Parathyroid adenoma (tissue), 2 donors: ENCODE results near the gene SOS1.
"Not testable (repeated sequence)": the region's sequence is repeated elsewhere in the genome, so short reads cannot be mapped to it uniquely, and the experiment has no call there.

Experiments used
- H2AFZ ChIP-seq: fragments of 300-600 bp; sonication (generic); one replicate; pipeline ENCODE4 v1.7.0; 2017; ENCODE audit warnings: antibody characterized with exemption, mild to moderate bottlenecking
- H3K27ac ChIP-seq: fragments of 300-600 bp; sonication (generic); one replicate; pipeline ENCODE4 v1.7.0; 2017
- H3K27me3 ChIP-seq: fragments of 300-600 bp; sonication (generic); one replicate; pipeline ENCODE4 v1.7.0; 2017; ENCODE audit warnings: low read length; ENCODE audit not compliant: control insufficient read depth, insufficient read depth
- H3K36me3 ChIP-seq: fragments of 300-600 bp; sonication (generic); one replicate; pipeline ENCODE4 v1.7.0; 2017; ENCODE audit warnings: low read length; ENCODE audit not compliant: control insufficient read depth, insufficient read depth
- H3K4me1 ChIP-seq: fragments of 300-600 bp; sonication (generic); one replicate; pipeline ENCODE4 v1.7.0; 2017; ENCODE audit warnings: control low read depth
- H3K4me2 ChIP-seq: fragments of 300-600 bp; sonication (generic); one replicate; pipeline ENCODE4 v1.7.0; 2017; ENCODE audit warnings: low read length
- H3K4me3 ChIP-seq: fragments of 300-600 bp; sonication (generic); one replicate; pipeline ENCODE4 v1.7.0; 2017; ENCODE audit warnings: low read depth, low read length
- H3K79me2 ChIP-seq: fragments of 300-600 bp; sonication (generic); one replicate; pipeline ENCODE4 v1.7.0; 2017; ENCODE audit warnings: control low read depth
- H3K9ac ChIP-seq: fragments of 300-600 bp; sonication (generic); one replicate; pipeline ENCODE4 v1.7.0; 2017; ENCODE audit warnings: mild to moderate bottlenecking
- H3K9me3 ChIP-seq: fragments of 300-600 bp; sonication (generic); one replicate; pipeline ENCODE4 v1.7.0; 2017; ENCODE audit warnings: low read length; ENCODE audit not compliant: control insufficient read depth
- CTCF ChIP-seq: fragments of 300-600 bp; sonication (generic); IDR thresholded peaks from one replicate; pipeline ENCODE4 v1.7.0; 2017; ENCODE audit warnings: antibody characterized with exemption, mild to moderate bottlenecking
- donor health status: primary hyperparathyroidism.

Gene SOS1

DNA sequence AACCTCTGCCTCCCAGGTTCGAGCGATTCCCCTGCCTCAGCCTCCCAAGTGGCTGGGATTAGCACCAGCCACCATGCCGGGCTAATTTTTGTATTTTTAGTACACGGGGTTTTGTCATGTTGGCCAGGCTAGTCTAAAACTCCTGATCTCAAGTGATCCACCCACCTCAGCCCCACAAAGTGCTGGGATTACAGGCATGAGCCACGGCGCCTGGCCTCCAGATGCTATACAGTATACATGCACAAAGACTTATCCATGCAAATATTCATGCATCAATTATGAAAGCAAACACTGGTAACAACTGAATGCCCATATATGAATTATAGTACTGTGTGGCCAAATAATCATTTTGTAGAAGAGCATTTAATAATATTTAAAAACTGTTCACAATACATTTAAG lies 36.0 kb upstream of the SOS1 start:
- TF ChIP-seq CTCF, result no peak
- H3K9me3 ChIP-seq, result no peaks in the 10 kb centered on the region
- no peaks in the 10 kb centered on the region for H3K36me3 ChIP-seq
- no peaks in the 10 kb centered on the region for H3K79me2 ChIP-seq
- H3K27me3 ChIP-seq, result no peaks in the 10 kb centered on the region
- no peak overlapping the region for H3K4me3 ChIP-seq
- H3K4me2 ChIP-seq, result no peak overlapping the region
- no peak overlapping the region for H2AFZ ChIP-seq
- H3K9ac ChIP-seq, result no peak overlapping the region
- H3K27ac ChIP-seq, result no peak overlapping the region
- peaks cover 6% of the 10 kb centered on the region for H3K4me1 ChIP-seq

- Histone ChIP-seq H3K27me3 (no peaks in the 10 kb centered on the region), H2AFZ (no peak overlapping the region), H3K4me1 (peaks cover 3% of the 10 kb centered on the region), H3K4me2 (no peak overlapping the region), H3K27ac (no peak overlapping the region), H3K9ac (no peak overlapping the region), H3K79me2 (no peaks in the 10 kb centered on the region), H3K4me3 (no peak overlapping the region), H3K36me3 (no peaks in the 10 kb centered on the region), H3K9me3 (no peaks in the 10 kb centered on the region)
- no peak for TF ChIP-seq CTCF
These were observed 35.3 kb upstream of the SOS1 start for GRCh38 chr2:39156107-39156506.

GRCh38 chr2:39155573-39155972 lies 34.7 kb upstream of the SOS1 start:
- not testable (repeated sequence) for H2AFZ ChIP-seq, H3K27me3 ChIP-seq

DNA sequence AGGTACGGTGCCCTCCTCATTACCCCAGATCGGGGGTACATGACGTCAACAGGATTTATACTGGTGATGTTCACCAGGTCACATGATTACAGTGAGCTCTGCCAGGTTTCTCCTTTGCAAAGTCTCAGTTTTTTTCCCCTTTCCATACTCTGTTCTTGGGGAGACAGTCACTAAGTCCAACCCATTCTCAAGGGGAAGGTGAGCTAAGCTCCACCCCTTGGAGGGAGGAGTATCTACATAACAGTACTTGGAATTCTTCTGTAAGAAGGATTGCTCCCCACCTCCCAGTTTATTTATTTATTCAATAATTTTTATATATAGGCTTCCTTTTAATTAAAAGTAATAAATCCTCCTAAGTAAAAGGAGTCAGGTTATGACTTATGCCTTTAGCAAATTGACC lies 34.1 kb upstream of the SOS1 start:
- H3K4me1 ChIP-seq, result no peaks in the 10 kb centered on the region
- no peak for TF ChIP-seq CTCF
- no peak overlapping the region for H3K9ac ChIP-seq

More at GRCh38 chr2:39155573-39155972, 34.7 kb upstream of the SOS1 start:
- H3K4me3 ChIP-seq, H3K36me3 ChIP-seq, H3K27ac ChIP-seq, H3K4me1 ChIP-seq, H3K4me2 ChIP-seq, H3K9me3 ChIP-seq, H3K79me2 ChIP-seq, H3K9ac ChIP-seq: not testable (repeated sequence)

GRCh38 chr2:39153312-39153711 lies 32.5 kb upstream of the SOS1 start:
- Histone ChIP-seq H3K9ac (no peak overlapping the region), H3K4me2 (no peak overlapping the region), H3K79me2 (no peaks in the 10 kb centered on the region), H3K4me1 (no peaks in the 10 kb centered on the region), H3K27me3 (no peaks in the 10 kb centered on the region), H3K27ac (no peak overlapping the region), H3K4me3 (no peak overlapping the region), H3K36me3 (no peaks in the 10 kb centered on the region), H3K9me3 (no peaks in the 10 kb centered on the region), H2AFZ (no peak overlapping the region)
- no peak for TF ChIP-seq CTCF

More for the DNA sequence above, 34.1 kb upstream of the SOS1 start:
- H3K9me3 ChIP-seq, result no peaks in the 10 kb centered on the region
- no peak overlapping the region for H3K27ac ChIP-seq
- no peak overlapping the region for H2AFZ ChIP-seq
- H3K27me3 ChIP-seq, result no peaks in the 10 kb centered on the region
- no peaks in the 10 kb centered on the region for H3K79me2 ChIP-seq
- no peak overlapping the region for H3K4me3 ChIP-seq
- H3K4me2 ChIP-seq, result no peak overlapping the region
- H3K36me3 ChIP-seq, result no peaks in the 10 kb centered on the region
